GM21576 (cell line): Measurements from ENCODE around the gene PPARD.
A peak's percentile ranks its signal among the peaks of the same experiment; 100 is the strongest.
"Not testable (repeated sequence)": the region's sequence is repeated elsewhere in the genome, so short reads cannot be mapped to it uniquely, and the experiment has no call there.

Source experiments
- ATAC-seq: cut with Tn5 transposase; IDR thresholded peaks from one replicate; pipeline ENCODE4 v1.9.1; 2021; ENCODE audit warnings: mild to moderate bottlenecking, moderate library complexity; ENCODE audit not compliant: unreplicated experiment

The PPARD gene

DNA sequence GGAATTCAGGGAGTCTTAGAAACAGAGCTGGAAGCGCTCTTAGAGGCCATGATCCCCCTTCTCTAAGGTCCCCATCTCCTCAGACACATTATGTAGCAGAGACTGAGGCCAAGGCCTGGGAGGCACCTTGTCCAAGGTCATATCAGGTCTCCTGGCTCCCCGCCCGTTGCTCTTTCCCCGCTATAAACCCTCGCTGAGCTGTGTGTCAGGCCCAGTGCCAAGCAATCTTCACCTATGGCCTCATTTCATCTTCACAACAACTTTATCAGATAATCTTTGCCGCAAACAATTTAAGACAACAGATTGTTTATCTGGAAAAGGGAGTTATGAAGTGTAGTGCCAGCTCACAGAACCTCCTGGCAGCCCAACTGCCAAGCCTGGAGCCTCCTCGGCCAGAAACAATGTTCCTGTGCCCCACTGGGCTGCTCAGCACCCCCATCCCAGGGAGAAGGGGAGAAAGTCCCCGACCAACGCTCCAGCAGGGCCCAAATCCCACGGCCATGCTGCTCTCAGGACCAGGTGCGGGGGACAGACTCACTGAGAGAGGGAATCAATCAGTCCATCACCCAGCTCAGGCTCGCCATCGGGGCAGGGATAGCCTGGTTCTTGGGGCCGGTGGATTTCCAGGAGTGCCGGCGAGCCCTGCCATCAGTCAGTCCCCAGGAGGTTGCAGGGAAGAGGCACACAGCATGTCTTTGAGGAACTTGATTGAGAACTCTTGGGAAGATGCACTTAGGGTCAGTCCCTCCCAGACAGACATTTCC, 92.9 kb downstream of the PPARD start:
- ATAC-seq, result no peak

DNA sequence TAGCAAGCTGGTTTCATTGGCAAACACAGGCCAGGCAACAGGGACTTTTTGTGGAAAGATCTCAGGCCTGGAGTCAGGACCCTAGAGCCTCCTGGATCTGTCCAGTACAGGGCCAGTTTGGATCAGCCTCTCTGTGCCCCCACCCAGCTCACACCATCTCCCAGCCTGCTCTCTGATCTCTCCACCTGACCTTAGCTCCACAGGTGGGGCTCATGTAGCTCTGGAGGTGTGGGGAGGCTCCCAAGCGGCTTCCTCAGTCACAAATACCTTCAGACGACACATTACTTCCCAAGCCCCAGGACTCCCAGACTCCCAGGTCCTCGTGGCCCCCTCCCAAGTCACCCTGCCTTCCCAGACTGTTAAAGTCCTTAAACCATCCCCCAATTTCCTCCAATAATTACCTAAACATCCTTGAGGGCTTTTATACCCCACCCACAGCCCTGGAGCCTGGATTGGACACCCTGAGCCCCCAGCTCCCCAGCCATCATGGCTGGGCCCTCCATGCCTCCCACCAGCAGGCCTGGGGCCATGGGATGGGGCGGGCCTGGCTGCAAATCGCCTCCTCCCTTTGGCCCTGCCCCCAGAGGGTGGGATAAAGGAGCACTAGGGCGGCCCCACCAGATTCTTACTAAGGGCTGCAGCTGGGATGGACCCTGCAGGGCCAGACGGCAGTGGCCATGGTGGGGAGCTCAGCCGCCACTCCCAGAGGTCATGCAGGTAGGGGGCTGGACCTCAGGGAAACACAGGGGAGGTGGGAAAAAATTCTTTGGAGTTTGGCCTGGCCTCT, 93.9 kb downstream of the PPARD start:
- no peak for ATAC-seq

DNA sequence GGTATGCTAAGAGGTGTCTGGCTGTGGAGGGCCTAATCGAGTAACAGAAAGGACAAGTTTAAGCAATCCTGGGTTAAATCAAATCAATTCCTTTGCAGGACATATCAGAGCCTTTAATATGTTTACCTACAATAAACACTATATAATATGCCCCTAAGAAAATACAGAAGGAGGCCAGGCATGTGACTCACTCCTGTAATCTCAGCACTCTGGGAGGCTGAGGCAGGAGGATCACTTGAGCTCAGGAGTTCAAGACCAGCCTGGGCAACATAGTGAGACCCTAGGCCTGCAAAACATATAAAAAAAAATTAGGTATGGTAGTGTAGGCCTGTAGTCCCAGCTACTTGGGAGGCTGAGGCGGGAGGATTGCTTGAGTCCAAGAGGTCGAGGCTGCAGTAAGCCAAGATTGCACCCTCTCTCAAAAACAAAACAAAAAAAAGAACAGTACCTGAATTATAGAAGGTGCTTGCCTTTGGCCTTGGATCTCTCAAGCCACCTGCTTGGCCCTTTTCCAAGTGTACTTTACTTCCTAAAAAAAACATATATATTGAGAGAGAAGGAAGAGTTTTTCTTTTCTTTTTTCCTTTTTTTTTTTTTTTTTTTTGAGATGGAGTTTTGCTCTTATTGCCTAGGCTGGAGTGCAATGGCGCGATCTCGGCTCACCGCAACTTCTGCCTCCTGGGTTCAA, 96.2 kb downstream of the PPARD start:
- ATAC-seq, result not testable (repeated sequence)

DNA sequence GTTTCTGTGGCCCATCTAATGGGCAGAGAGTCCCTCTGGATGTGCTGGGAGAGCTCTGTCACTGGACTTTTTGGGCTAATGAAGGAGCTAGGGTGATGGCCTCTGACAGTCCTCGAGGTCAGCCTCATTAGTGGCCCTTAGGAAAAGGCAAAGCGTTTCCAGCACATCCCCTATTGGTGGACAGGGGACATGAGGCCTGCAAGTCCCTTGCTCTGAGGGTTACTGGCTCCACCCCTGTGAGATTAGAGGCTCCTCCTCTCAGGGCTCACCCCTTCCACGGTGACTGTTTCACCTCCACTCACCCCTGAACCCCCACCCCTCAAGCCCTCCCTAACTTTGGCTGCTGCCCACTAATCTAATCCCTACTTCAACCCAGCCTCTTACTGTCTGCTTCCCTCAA, 97.0 kb downstream of the PPARD start:
- ATAC-seq, result no peak

DNA sequence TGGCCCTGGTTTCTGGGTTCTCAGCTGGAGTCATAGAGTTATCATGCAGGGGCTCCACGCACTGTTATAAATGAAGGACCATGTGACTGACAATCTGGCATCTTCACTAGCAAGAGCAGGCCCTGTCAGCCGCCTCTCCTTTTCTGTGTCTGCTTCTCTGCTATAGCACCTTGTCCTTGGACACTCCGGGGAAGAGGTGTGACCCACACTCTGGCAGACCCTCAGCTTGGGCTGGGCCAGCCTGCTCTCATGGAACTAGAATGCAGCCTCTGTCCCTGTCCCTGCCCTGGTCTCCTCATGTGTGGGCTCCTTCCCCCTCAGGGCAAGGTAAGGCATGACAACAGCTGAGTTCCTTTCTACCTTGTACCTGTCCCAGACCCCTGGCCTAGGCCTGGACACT, 98.8 kb downstream of the PPARD start:
- ATAC-seq, result no peak

DNA sequence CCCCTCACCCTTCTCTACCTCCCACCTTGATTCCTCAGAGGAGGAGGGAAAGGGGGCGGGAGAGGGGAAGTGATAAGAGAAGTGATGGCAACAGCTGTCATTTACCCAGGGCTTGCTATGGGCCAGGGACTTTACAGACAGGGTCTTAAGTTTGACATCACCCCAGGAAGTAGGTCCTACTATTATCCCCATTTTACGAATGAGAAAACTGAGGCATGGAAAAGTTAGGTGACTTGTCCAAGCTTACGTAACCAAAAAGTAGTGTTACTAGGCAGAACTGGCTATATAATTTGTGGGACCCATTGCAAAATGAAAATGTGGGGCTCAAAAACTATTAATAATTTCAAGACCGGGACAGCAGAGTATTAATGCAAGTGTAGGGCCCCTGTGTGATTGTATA, 99.3 kb downstream of the PPARD start:
- no peak for ATAC-seq

DNA sequence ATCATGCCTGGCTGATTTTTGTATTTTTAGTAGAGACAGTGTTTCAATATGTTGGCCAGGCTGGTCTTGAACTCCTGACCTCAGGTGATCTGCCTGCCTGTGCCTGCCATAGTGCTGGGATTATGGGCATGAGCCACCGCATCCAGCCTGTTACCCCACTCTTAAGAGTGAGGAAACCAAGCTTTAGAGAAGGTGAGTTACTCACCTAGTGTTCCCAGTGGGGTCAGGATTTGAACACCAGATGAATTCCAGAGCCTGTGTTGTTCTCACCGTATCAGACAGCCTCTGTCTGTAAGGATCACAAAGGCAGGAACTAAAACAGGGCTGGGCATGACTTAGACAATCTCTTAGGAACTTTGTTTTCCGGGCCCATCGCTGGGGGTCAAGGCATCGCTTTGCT, 100.3 kb downstream of the PPARD start:
- ATAC-seq, result no peak

DNA sequence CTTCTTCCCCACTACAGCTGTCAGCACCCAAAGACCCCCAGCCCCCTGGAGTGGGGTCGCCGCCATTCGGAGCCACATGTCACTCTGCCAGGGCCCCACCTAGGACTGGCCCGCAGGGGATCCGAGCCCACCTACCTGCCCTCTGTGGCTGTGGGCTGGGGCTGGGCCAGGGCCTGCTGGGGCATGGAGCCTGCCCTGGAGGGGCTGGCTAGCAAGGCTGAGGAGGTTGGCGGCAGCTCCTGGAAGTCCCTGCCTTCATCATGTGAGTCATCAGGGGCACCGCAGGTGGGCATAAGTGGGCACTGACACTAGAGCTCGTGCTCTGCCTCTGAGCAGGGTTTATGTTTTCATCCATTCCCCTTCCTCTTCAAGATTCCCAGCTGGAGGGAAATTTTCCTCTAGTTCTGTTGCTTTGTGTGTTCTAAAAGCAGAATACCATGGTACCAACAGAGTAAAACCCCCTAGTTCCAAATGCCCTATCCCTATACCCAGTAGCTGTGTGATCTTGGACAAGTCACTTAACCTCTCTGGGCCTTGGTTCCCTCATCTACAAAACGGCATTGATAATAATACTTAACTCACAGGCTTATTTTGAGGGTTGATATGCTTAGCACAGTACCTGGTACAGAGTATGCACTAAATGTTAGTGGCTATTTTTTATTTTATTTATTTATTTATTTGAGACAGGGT, 101.1 kb downstream of the PPARD start:
- ATAC-seq, result no peak

DNA sequence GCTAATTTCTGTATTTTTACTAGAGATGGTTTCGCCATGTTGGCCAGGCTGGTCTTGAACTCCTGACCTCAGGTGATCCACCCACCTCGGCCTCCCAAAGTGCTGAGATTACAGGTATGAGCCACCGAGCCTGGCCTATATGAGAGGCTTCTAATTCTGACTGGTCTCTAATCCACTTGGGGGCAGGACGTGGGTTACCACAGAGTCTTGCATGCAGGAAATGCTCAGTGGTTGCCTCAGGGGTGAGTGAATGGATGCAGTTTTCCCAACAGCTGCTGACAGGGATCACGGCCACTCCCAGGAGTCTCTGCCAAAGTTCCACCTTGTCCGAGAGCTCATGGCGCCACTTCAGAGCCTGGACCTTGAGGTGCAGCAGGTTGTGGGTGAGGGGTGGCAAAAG, 103.3 kb downstream of the PPARD start:
- no peak for ATAC-seq

DNA sequence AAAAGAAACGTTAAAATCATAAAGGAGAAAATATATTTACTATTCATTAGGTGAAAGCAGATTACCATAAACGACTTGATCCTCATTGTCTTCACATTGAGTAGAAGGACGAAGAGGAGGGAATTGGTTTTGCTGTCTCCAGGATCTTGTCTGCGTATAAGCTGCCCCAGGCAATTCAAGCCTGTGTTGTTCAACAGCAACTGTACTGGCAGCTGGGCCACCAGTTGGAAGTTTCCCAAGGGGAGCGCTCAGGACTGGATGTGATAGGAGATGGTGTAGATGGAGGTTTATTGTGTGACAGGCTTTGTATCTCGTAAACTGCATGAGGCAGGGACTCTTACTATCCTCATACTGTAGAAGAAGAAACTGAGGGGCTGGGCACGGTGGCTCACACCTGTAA, 105.8 kb downstream of the PPARD start:
- ATAC-seq, result no peak

DNA sequence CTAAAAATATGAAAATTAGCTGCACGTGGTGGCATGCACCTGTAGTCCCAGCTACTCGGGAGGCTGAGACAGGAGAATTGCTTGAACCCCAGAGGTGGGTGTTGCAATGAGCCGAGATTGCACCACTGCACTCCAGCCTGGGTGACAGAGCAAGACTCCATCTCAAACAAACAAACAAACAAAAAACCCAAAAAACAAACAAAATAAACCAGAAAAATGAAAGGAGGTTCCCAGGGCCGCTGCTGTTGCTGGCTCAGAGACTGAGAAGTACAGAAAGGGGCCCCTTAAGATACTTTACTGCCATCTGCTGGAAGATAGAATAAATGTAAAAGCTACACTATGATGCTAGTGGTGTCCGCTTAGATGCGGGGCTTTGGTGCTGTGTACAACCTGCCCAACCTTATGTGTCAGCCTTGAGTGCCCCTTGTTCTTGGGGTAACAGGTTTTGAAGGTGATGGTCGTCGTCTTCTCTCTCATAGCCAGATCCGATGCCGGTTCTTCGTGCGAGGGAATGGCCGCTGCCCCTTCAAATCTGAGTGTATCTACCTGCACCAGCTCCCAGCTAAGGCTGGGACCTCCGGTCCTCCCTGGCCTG, 107.0 kb downstream of the PPARD start:
- no peak for ATAC-seq

DNA sequence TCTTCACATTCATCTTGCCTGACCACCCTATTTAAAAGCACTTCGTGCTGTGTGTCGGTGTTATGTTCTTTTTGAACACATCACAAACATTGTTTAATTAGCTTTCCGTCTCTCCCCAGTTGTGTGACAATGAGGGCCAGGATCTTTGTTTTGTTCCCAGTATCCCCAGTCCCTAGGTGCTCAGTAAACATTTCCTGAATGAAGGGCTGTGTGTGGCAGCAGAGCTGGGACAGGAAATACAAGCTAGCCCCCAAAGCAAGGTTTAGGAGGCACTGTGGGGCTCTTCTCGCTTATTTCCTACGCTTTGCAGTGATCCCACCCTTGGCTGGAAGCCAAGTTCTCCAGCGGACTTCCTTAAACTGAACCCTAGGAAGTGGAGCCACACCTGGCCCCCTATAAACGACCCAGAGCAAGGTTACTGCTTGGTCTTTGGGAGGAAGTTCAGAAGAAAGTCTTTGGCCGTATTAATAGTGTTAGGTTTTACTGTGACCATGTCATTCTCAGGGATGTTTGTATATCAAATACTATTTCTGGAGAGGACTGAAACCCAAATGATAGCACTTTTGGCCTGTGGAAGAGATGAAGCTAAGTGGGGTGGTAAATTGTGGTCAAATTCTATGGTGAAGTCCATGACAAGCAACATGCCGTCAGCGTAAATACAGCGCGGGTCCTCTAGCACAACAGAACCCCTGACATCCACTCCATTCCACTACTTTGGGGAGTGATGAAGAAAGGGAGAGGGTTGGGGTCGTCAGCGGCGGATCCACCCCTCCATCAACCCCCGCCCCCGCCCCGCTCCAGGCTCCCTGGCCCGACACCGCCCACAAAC, 109.2 kb downstream of the PPARD start:
- no peak for ATAC-seq

DNA sequence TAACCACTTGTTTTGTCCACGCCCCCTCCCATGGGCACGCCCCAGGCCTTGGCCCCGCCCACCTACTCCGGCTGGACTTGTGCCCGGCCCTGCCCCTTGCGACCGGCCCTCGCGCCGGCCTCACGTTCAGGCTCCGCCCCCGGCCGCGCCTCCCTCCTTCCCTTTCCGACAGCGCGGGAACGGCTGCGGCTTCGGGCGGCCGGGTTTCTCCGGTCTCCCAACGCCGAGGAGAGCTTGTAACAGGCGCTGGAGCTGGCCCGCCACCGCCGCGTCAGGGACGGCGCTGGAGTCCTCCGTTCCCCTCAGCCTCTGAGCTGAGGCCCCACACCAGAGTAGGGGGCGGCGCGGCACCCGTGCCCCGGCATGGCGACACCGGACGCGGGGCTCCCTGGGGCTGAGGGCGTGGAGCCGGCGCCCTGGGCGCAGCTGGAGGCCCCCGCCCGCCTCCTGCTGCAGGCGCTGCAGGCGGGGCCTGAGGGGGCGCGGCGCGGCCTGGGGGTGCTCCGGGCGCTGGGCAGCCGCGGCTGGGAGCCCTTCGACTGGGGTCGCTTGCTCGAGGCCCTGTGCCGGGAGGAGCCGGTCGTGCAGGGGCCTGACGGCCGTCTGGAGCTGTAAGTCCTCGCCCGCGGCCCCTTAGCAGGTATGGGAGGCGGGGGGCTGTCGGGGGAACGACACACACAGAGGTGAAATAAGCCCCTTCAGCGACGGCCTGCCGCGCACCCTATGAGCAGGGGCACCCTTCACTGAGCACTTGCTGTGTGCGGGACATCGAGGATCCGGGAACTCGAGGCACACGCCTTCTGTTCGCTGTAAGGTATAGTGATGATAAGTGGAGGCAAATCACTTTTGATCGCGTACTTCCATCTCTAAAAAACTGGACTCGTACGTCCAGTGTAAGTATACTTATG, 110.1 kb downstream of the PPARD start, which contains the start of gene FANCE:
FANCE (plus strand) TSS at position 156 of the 908 bp plus-strand sequence; CDS start at position 364, 208 bp downstream.
- peak; percentile 81 for ATAC-seq

DNA sequence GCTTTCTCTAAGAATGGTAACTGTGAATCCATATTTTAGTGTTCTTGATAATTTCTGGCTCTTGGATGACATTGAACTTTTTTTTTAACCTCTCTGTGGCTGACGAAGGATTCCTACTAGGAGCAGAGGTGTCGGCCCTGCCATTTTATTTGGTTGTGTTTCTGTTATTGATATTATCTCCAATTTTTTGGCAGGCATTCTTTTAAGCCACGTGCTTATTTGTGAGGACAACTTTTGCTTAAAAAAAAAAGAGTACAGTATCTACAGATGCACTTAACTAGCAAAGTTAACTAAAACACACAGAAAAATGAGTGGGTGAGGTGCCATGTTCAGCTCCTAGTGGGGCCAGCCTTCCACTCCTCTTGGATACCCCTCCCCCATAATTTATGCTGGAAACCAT, 110.9 kb downstream of the PPARD start:
- ATAC-seq, result no peak

DNA sequence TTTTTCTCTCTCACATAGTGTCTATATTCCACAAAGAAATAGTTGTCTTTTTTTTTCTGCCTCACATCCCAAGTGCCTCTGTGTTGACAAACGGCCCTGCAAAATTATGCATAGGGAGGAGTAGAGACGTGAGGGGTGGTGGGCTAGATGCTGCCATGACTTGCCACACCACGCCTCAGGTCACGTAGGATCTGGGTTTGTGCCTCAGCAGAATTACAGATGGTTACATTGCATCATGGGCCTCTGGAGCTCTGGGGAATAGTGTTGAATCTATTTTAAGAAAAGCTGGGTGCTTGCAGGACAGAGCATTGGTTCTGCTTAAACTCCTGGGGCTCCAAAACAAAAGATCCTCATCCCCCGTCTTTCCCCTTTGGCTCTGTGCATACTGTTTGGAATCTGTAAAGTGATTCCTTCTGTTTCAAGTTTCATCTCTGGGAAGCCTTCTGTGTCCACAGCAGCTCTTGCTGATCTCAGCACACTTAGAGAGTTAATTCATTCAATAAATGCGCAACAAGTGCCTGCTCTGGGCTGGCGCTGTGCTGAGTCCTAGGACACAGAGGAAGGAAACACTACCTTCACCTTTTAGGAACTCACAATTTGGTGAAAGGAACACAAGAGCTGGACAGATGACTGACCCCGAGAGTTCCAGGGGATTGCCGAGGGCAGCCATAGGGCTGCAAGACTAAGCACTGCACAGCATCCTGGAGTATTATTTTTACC, 112.2 kb downstream of the PPARD start:
- ATAC-seq, result no peak

DNA sequence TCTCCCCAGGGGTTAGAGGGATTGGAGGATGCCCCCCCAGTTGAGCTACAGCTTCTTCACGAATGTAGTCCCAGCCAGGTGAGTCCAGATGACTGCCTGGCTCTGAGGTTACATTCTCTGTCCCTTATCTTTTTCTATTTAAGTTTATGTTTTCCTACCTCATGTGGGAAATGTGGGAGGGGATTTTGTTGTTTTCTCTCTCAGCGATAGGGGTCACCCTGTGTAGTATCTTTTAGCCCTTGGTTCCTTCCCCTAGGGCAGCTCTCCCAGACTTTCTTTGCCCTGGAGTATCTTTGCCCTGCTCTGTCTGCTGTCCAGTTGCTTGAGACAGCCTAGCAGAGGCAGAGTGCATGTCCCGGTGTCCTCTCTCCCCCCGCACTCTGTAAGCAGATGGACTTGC, 115.5 kb downstream of the PPARD start:
- no peak for ATAC-seq

DNA sequence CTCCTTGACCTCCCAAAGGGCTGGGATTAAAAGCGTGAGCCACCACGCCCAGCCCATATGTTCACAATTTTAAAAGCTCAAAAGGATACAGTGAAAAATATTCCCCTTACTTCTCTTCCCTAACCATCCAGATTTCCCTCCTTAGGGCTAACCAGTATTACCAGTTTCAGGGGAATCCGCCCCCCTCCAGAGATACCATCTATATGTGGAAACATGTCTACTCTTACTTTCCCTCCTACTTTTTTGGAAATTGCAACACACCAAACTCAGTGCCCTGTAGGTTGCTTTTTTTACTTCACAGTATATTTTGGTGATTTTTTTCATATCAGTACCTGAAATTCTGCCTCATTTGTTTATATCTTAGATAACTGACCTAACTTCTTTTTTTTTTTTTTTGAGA, 118.9 kb downstream of the PPARD start:
- ATAC-seq, result no peak

DNA sequence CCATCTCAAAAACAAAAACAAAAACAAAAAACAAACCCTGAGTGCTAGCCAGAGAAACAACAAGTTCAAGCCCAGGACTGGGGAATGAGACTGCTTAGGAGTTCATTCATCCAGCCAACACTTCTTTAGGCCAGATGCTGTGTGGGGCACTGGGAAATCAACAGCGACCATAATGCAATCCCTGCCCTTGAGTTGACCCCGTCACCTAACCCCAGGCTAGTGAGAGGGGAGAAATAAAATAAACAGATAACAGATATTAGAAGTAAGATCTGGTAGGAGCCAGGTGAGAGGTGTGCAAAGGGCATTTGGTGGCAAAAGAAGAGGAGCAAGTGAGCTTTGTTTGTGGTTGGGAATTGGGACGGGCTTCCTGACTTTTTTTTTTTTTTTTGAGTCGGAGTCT, 120.9 kb downstream of the PPARD start:
- ATAC-seq, result no peak
